Fibroblast of skin of abdomen (primary cell): ENCODE data around the gene THSD4.

ENCODE experiments used
- DNase-seq: peaks from one replicate; pipeline ENCODE4 v3.0.0-alpha.2; 2013

The THSD4 gene

GRCh38 chr15:71551566-71551965, 436.3 kb downstream of the THSD4 start:
- no peak for DNase-seq

- DNase-seq, result peak; percentile 92
Measured at GRCh38 chr15:71559098-71559497, 443.8 kb downstream of the THSD4 start.

GRCh38 chr15:71559616-71560015, 444.3 kb downstream of the THSD4 start:
- DNase-seq, result no peak

GRCh38 chr15:71562251-71562650, 447.0 kb downstream of the THSD4 start:
- peak; percentile 36 for DNase-seq

- no peak for DNase-seq
Measured at GRCh38 chr15:71564217-71564616, 448.9 kb downstream of the THSD4 start.

GRCh38 chr15:71565006-71565405, 449.7 kb downstream of the THSD4 start:
- DNase-seq, result no peak

- DNase-seq, result peak; percentile 70
Measured at GRCh38 chr15:71565631-71566160, 450.4 kb downstream of the THSD4 start.

GRCh38 chr15:71566226-71566625, 451.0 kb downstream of the THSD4 start:
- DNase-seq, result no peak

- no peak for DNase-seq
Measured at GRCh38 chr15:71567173-71567572, 451.9 kb downstream of the THSD4 start.

- DNase-seq, result no peak
Measured at GRCh38 chr15:71568227-71568626, 453.0 kb downstream of the THSD4 start.

GRCh38 chr15:71570736-71571135, 455.5 kb downstream of the THSD4 start:
- no peak for DNase-seq

GRCh38 chr15:71571641-71572040, 456.4 kb downstream of the THSD4 start:
- no peak for DNase-seq

- DNase-seq, result no peak
Measured at GRCh38 chr15:71572452-71573053, 457.3 kb downstream of the THSD4 start.

GRCh38 chr15:71573599-71573998, 458.3 kb downstream of the THSD4 start:
- DNase-seq, result no peak

- DNase-seq, result no peak
Measured at GRCh38 chr15:71575474-71576045, 460.3 kb downstream of the THSD4 start.

- DNase-seq, result no peak
Measured at GRCh38 chr15:71577071-71577470, 461.8 kb downstream of the THSD4 start.

- DNase-seq, result no peak
Measured at GRCh38 chr15:71581398-71581930, 466.2 kb downstream of the THSD4 start.

GRCh38 chr15:71585159-71585558, 469.9 kb downstream of the THSD4 start:
- DNase-seq, result no peak

GRCh38 chr15:71586463-71586862, 471.2 kb downstream of the THSD4 start:
- no peak for DNase-seq

GRCh38 chr15:71588746-71589145, 473.5 kb downstream of the THSD4 start:
- peak; percentile 85 for DNase-seq

- no peak for DNase-seq
Measured at GRCh38 chr15:71591057-71591456, 475.8 kb downstream of the THSD4 start.

- no peak for DNase-seq
Measured at GRCh38 chr15:71592203-71592602, 476.9 kb downstream of the THSD4 start.

GRCh38 chr15:71595846-71596553, 480.7 kb downstream of the THSD4 start:
- peak; percentile 32 for DNase-seq

- DNase-seq, result peak; percentile 31
Measured at GRCh38 chr15:71596672-71597071, 481.4 kb downstream of the THSD4 start.
